K562 (cell line): ENCODE data around the gene SLC6A6. TPM values are rescaled to one million over a fixed set of nuclear protein-coding genes. Genes with fewer than 3 reads are reported as not detected.

Source experiments
- BRF1 ChIP-seq: IDR thresholded peaks from 3 replicates; pipeline ENCODE4 v1.6.1; 2011; ENCODE audit warnings: borderline replicate concordance, mild to moderate bottlenecking; ENCODE audit not compliant: insufficient read length; ENCODE audit errors: extremely low read depth
- CBFB ChIP-seq: sonication (generic); formaldehyde crosslinking; IDR thresholded peaks from 2 replicates; pipeline ENCODE4 v1.4.0; 2020; ENCODE audit warnings: mild to moderate bottlenecking, missing genetic modification reagents
- DPF2 ChIP-seq: fragments of 450-650 bp; IDR thresholded peaks from 2 replicates; pipeline ENCODE4 v1.6.1; 2016
- ETV1 ChIP-seq: fragments of 450-650 bp; conservative IDR thresholded peaks from 2 replicates; pipeline ENCODE4 v1.6.1; 2016; ENCODE audit warnings: missing genetic modification characterization, control low read depth, low read depth, missing compliant biosample characterization
- FIP1L1 ChIP-seq: fragments of 200-400 bp; formaldehyde crosslinking; IDR thresholded peaks from 2 replicates; pipeline ENCODE4 v1.6.1; 2018; ENCODE audit warnings: mild to moderate bottlenecking, low read depth, low read length; ENCODE audit not compliant: poor library complexity, severe bottlenecking
- FOXJ2 ChIP-seq: fragments of 200-800 bp; sonication (Bioruptor generic); IDR thresholded peaks from 2 replicates; pipeline ENCODE4 v1.6.1; 2016; ENCODE audit warnings: missing genetic modification characterization, missing compliant biosample characterization
- JUND ChIP-seq, 2 experiments: IDR thresholded peaks; 2 replicates in 1 of 2; 3 replicates in 1 of 2; pipeline ENCODE4 v1.6.1; 2011; ENCODE audit warnings: borderline replicate concordance in 2 of 2, low read depth in 2 of 2, low read length in 2 of 2, improper control_type of control experiment in 1 of 2, missing biosample characterization in 1 of 2, missing genetic modification characterization in 1 of 2, missing genetic modification reagents in 1 of 2
- MCM3 ChIP-seq: fragments of 450-650 bp; IDR thresholded peaks from 2 replicates; pipeline ENCODE4 v1.6.1; 2016
- MXI1 ChIP-seq: IDR thresholded peaks from 2 replicates; pipeline ENCODE4 v1.6.1; 2011; ENCODE audit warnings: low read depth, mild to moderate bottlenecking, improper control_type of control experiment, low read length
- NCOA4 ChIP-seq: fragments of 450-650 bp; IDR thresholded peaks from 2 replicates; pipeline ENCODE4 v1.6.1; 2018; ENCODE audit warnings: mild to moderate bottlenecking; ENCODE audit not compliant: partially characterized antibody
- PTBP1 ChIP-seq: fragments of 200-400 bp; formaldehyde crosslinking; IDR thresholded peaks from 2 replicates; pipeline ENCODE4 v1.6.1; 2017; ENCODE audit warnings: low read depth, low read length
- RUNX1 ChIP-seq: sonication (generic); IDR thresholded peaks from 2 replicates; pipeline ENCODE4 v1.6.1; 2016; ENCODE audit warnings: antibody characterized with exemption, low read depth
- SMARCA5 ChIP-seq: fragments of 450-650 bp; IDR thresholded peaks from 2 replicates; pipeline ENCODE4 v1.6.1; 2016
- SMC3 ChIP-seq: conservative IDR thresholded peaks from 2 replicates; pipeline ENCODE4 v1.6.1; 2011; ENCODE audit warnings: low read depth, low read length, improper control_type of control experiment; ENCODE audit not compliant: insufficient read depth
- ZBED1 ChIP-seq: IDR thresholded peaks from 2 replicates; pipeline ENCODE4 v1.6.1; 2014
- ZFP36 ChIP-seq: fragments of 150-350 bp; IDR thresholded peaks from 2 replicates; pipeline ENCODE4 v1.6.1; 2018; ENCODE audit warnings: low read length, low read depth; ENCODE audit not compliant: partially characterized antibody
- ZNF408 ChIP-seq: fragments of 250-450 bp; sonication (Bioruptor Pico); IDR thresholded peaks from 2 replicates; pipeline ENCODE4 v1.4.0; 2020; ENCODE audit warnings: low read depth, mild to moderate bottlenecking, moderate library complexity
- ZNF778 ChIP-seq: fragments of 450-650 bp; formaldehyde crosslinking; IDR thresholded peaks from 2 replicates; pipeline ENCODE4 v1.4.0; 2020; ENCODE audit warnings: mild to moderate bottlenecking, moderate library complexity
- polyA plus RNA-seq, 8 experiments: library from polyadenylated mRNA; depleted of rRNA in 4 of 8; stranded (reverse) in 5 of 8; unstranded in 3 of 8; fragments of >200 nt; fragmentation: Nextera tagmentation in 2 of 8; fragmentation: Illumina TruSeq in 1 of 8; extraction: Ambion mirVana in 2 of 8; extraction: Trizol in 1 of 8; gene quantifications; 2 replicates each; pipeline versions ENCODE4 v1.2.1 to v1.2.3, GENCODE V29; 2011 to 2014; ENCODE audit warnings: inconsistent platforms in 1 of 8, missing spikeins in 1 of 8
- total RNA-seq, 7 experiments: library from RNA; depleted of rRNA in 6 of 7; stranded (reverse); fragments of >200 nt in 6 of 7; fragmentation: Illumina TruSeq in 2 of 7; extraction: Trizol in 2 of 7; gene quantifications; 2 replicates each; pipeline versions ENCODE4 v1.2.1 to v1.2.3, GENCODE V29; 2011 to 2021; ENCODE audit warnings: low replicate concordance in 1 of 7
- TF ChIP-seq, protein P1 (sequence below): sonication (generic); IDR thresholded peaks from 2 replicates; pipeline ENCODE4 v1.6.1; 2016
- TF ChIP-seq, protein P2 (sequence below), 2 experiments: fragments of 450-650 bp in 1 of 2; sonication (generic) in 1 of 2; formaldehyde crosslinking; conservative IDR thresholded peaks; 2 replicates each; pipeline versions ENCODE4 v1.4.0 to v1.8.1; 2020 to 2022; ENCODE audit warnings: mild to moderate bottlenecking in 1 of 2, missing genetic modification reagents in 1 of 2
- TF ChIP-seq, protein P3 (sequence below): fragments of 450-650 bp; IDR thresholded peaks from 2 replicates; pipeline ENCODE4 v1.6.1; 2014; ENCODE audit warnings: low read depth, mild to moderate bottlenecking, moderate library complexity, borderline replicate concordance
- TF ChIP-seq, protein P4 (sequence below): fragments of 250-450 bp; sonication (Bioruptor Pico); IDR thresholded peaks from 2 replicates; pipeline ENCODE4 v1.8.0; 2021; ENCODE audit warnings: moderate library complexity, mild to moderate bottlenecking, inconsistent platforms

The SLC6A6 gene
- total and polyA plus RNA-seq, 9 of the 15 experiments (the other 6 are each of a cell fraction or from before 2014, with no cell fraction given) = 12.3 to 203 (median 93.2) TPM

DNA sequence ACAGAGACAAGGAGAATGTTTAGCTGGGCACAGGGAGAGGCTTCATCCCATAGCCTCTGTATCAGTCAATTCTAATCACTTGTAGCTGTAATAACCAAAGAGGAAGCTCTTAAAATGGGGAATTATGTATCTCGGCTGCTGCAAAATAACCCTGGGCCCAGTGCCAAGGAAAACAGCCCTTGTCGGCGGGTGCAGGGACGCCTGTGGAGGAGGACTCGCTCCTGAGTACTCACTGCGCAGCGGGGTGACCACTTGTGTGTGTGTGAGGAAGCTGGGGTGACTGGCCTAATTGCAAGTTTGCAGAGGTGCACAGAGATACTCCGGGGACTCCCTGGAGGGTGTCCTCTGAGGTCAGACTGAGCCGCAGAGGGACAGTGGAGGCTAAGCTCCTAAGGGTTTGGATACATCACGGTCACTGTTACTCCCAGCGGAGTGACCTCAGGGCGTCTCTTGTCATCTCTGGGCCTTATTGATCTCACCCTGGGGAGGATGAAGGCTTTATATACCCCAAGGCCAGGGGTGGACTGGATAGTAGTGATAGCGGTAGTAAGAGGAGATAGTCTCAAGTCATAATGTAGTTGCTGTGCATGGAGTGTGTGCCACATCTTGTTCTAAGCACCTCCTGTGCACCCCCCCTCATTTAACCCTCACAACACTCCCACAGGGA lies 37.2 kb downstream of the SLC6A6 start (continued):
- TF ChIP-seq SMC3 (no peak), ZNF778 (no peak), JUND (IDR thresholded peaks at IDR 0.05; ENCODE audit: borderline replicate concordance, low read depth, low read length) (no peak), JUND (tag; IDR thresholded peaks at IDR 0.05; ENCODE audit: borderline replicate concordance, low read depth, low read length) (peak; percentile 44), RUNX1 (no peak), FOXJ2 (tag) (no peak), NCOA4 (no peak), DPF2 (peak; percentile 64), ZFP36 (peak; percentile 16), SMARCA5 (peak; percentile 81), CBFB (CRISPR knock-in tag) (no peak), ETV1 (no peak), FIP1L1 (no peak), MXI1 (no peak), PTBP1 (no peak), BRF1 (no peak), MCM3 (no peak), ZNF408 (CRISPR knock-in tag) (no peak), ZBED1 (no peak)
- TF ChIP-seq, protein P1, sequence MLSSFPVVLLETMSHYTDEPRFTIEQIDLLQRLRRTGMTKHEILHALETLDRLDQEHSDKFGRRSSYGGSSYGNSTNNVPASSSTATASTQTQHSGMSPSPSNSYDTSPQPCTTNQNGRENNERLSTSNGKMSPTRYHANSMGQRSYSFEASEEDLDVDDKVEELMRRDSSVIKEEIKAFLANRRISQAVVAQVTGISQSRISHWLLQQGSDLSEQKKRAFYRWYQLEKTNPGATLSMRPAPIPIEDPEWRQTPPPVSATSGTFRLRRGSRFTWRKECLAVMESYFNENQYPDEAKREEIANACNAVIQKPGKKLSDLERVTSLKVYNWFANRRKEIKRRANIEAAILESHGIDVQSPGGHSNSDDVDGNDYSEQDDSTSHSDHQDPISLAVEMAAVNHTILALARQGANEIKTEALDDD = peak; percentile 41; the same call in 1 of the 2 replicates
- TF ChIP-seq, protein P2, sequence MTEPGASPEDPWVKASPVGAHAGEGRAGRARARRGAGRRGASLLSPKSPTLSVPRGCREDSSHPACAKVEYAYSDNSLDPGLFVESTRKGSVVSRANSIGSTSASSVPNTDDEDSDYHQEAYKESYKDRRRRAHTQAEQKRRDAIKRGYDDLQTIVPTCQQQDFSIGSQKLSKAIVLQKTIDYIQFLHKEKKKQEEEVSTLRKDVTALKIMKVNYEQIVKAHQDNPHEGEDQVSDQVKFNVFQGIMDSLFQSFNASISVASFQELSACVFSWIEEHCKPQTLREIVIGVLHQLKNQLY (CRISPR knock-in tag; conservative IDR thresholded peaks at IDR 0.05) = no peak
- TF ChIP-seq, protein P3, sequence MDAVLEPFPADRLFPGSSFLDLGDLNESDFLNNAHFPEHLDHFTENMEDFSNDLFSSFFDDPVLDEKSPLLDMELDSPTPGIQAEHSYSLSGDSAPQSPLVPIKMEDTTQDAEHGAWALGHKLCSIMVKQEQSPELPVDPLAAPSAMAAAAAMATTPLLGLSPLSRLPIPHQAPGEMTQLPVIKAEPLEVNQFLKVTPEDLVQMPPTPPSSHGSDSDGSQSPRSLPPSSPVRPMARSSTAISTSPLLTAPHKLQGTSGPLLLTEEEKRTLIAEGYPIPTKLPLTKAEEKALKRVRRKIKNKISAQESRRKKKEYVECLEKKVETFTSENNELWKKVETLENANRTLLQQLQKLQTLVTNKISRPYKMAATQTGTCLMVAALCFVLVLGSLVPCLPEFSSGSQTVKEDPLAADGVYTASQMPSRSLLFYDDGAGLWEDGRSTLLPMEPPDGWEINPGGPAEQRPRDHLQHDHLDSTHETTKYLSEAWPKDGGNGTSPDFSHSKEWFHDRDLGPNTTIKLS = no peak
- TF ChIP-seq, protein P4, sequence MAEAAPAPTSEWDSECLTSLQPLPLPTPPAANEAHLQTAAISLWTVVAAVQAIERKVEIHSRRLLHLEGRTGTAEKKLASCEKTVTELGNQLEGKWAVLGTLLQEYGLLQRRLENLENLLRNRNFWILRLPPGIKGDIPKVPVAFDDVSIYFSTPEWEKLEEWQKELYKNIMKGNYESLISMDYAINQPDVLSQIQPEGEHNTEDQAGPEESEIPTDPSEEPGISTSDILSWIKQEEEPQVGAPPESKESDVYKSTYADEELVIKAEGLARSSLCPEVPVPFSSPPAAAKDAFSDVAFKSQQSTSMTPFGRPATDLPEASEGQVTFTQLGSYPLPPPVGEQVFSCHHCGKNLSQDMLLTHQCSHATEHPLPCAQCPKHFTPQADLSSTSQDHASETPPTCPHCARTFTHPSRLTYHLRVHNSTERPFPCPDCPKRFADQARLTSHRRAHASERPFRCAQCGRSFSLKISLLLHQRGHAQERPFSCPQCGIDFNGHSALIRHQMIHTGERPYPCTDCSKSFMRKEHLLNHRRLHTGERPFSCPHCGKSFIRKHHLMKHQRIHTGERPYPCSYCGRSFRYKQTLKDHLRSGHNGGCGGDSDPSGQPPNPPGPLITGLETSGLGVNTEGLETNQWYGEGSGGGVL (CRISPR knock-in tag) = no peak
